ENCODE data around the gene CAV3. TPM values are rescaled to one million over a fixed set of nuclear protein-coding genes. Genes with fewer than 3 reads are reported as not detected.

CAV3 gene
- total RNA-seq, 1 donor, result not detected

GRCh38 chr3:8743021-8743601 is 9.5 kb downstream of the CAV3 start:
- TF ChIP-seq CTCF (IDR thresholded peaks at IDR 0.05; ENCODE audit: insufficient read depth, low read depth, low read length), result no peak
- no peak overlapping the region for H3K4me3 ChIP-seq (ENCODE audit: low read depth, low read length)
- DNase-seq (ENCODE audit: low read depth), result peak; percentile 65

- DNase-seq (ENCODE audit: low read depth), result no peak
- no peak overlapping the region for H3K4me3 ChIP-seq (ENCODE audit: low read depth, low read length)
- TF ChIP-seq CTCF (IDR thresholded peaks at IDR 0.05; ENCODE audit: insufficient read depth, low read depth, low read length), result no peak
Measured at GRCh38 chr3:8743911-8744310, 10.3 kb downstream of the CAV3 start.

- no peak overlapping the region for H3K4me3 ChIP-seq (ENCODE audit: low read depth, low read length)
- no peak for DNase-seq (ENCODE audit: low read depth)
- TF ChIP-seq CTCF (IDR thresholded peaks at IDR 0.05; ENCODE audit: insufficient read depth, low read depth, low read length), result no peak
Measured at GRCh38 chr3:8745619-8746370, 12.2 kb downstream of the CAV3 start.

- no peak overlapping the region for H3K4me3 ChIP-seq (ENCODE audit: low read depth, low read length)
- DNase-seq (ENCODE audit: low read depth), result no peak
- no peak for TF ChIP-seq CTCF (IDR thresholded peaks at IDR 0.05; ENCODE audit: insufficient read depth, low read depth, low read length)
Measured at GRCh38 chr3:8746780-8747345, 13.3 kb downstream of the CAV3 start.

- no peak for TF ChIP-seq CTCF (IDR thresholded peaks at IDR 0.05; ENCODE audit: insufficient read depth, low read depth, low read length)
- H3K4me3 ChIP-seq (ENCODE audit: low read depth, low read length), result no peak overlapping the region
- DNase-seq (ENCODE audit: low read depth), result no peak
Measured at GRCh38 chr3:8749316-8749715, 15.7 kb downstream of the CAV3 start.

- DNase-seq (ENCODE audit: low read depth), result no peak
- no peak overlapping the region for H3K4me3 ChIP-seq (ENCODE audit: low read depth, low read length)
- TF ChIP-seq CTCF (IDR thresholded peaks at IDR 0.05; ENCODE audit: insufficient read depth, low read depth, low read length), result no peak
Measured at GRCh38 chr3:8752832-8753231, 19.2 kb downstream of the CAV3 start.

Measured in fibroblast of villous mesenchyme (primary cell).